ENCODE results near the gene RREB1. TPM values are rescaled to one million over a fixed set of nuclear protein-coding genes. Genes with fewer than 3 reads are reported as not detected.

Gene RREB1
- total and polyA plus RNA-seq, 7 donors: 6.0 to 31.9 (median 20.7) TPM

GRCh38 chr6:7222197-7222596 is 114.4 kb downstream of the RREB1 start:
- intact Hi-C loops (cut with DNase I): no loop called here
- no peak for TF ChIP-seq CTCF (IDR thresholded peaks at IDR 0.05)
- no peak for TF ChIP-seq POLR2AphosphoS5 (IDR thresholded peaks at IDR 0.05)
- no peak for TF ChIP-seq EP300 (IDR thresholded peaks at IDR 0.05)
- no peak for TF ChIP-seq POLR2A (IDR thresholded peaks at IDR 0.05)
- Histone ChIP-seq H3K4me3 (no peak overlapping the region), H3K9me3 (no peaks in the 10 kb centered on the region), H3K4me1 (peaks cover 0 to 19% (median 13%) of the 10 kb centered on the region in 4 donors), H3K27me3 (no peaks in the 10 kb centered on the region), H3K36me3 (peaks cover 9 to 45% (median 26%) of the 10 kb centered on the region in 4 donors), H3K27ac (no peak overlapping the region)
- 93 to 94% methylated on average over 5 of the region's 5 CpGs for WGBS, 2 donors
- DNase-seq: no peak

GRCh38 chr6:7224731-7225130 is 117.0 kb downstream of the RREB1 start:
- Histone ChIP-seq H3K27ac (no peak overlapping the region), H3K36me3 (peaks cover 22 to 71% (median 37%) of the 10 kb centered on the region in 4 donors), H3K27me3 (no peaks in the 10 kb centered on the region), H3K4me1 (peaks cover 0 to 12% (median 10%) of the 10 kb centered on the region in 4 donors), H3K9me3 (no peaks in the 10 kb centered on the region), H3K4me3 (no peak overlapping the region)
- no peak for TF ChIP-seq POLR2A (IDR thresholded peaks at IDR 0.05)
- no peak for TF ChIP-seq CTCF (IDR thresholded peaks at IDR 0.05)
- no peak for TF ChIP-seq POLR2AphosphoS5 (IDR thresholded peaks at IDR 0.05)
- no peak for TF ChIP-seq EP300 (IDR thresholded peaks at IDR 0.05)
- WGBS, 2 donors: 52 to 77% methylated on average over 9 of the region's 9 CpGs
- intact Hi-C loops (cut with DNase I): no loop called here
- no peak for DNase-seq

DNA sequence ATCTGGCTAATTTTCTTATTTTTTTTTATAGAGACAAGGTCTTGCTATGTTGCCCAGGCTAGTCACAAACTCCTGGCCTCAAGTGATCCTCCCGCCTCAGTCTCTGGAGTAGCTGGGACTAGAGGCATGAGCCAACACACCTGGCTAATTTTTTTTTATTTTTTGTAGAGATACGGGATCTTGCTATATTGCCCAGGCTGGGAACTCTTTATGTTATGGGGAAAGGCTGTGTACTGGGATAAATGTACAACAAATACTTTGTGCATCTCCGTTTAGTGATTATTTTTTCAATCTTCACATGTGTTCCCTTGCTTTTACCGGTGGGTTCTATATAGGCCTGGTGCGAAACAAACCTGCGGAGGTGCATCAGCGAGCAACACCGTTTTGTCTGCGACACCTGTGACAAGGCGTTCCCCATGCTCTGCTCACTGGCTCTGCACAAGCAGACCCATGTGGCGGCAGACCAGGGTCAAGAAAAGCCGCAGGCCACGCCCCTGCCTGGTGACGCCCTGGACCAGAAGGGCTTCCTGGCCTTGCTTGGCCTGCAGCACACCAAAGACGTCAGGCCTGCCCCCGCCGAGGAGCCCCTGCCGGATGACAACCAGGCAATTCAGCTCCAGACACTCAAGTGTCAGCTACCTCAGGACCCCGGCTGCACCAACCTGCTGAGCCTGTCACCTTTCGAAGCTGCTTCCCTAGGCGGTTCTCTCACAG is 121.1 kb downstream of the RREB1 start:
- Histone ChIP-seq H3K27ac (no peak overlapping the region), H3K36me3 (peaks cover 38 to 92% (median 65%) of the 10 kb centered on the region in 4 donors), H3K4me3 (no peak overlapping the region), H3K9me3 (no peaks in the 10 kb centered on the region), H3K27me3 (no peaks in the 10 kb centered on the region), H3K4me1 (no peaks in the 10 kb centered on the region)
- WGBS, 2 donors: 94 to 95% methylated on average over 21 of the region's 21 CpGs
- intact Hi-C loops (cut with DNase I): no loop called here
- no peak for DNase-seq
- TF ChIP-seq EP300 (IDR thresholded peaks at IDR 0.05): no peak
- TF ChIP-seq POLR2AphosphoS5 (IDR thresholded peaks at IDR 0.05): no peak
- TF ChIP-seq CTCF (IDR thresholded peaks at IDR 0.05): no peak
- no peak for TF ChIP-seq POLR2A (IDR thresholded peaks at IDR 0.05)

- Histone ChIP-seq H3K4me3 (no peak overlapping the region), H3K36me3 (peaks cover 38 to 92% (median 66%) of the 10 kb centered on the region in 4 donors), H3K27me3 (no peaks in the 10 kb centered on the region), H3K4me1 (no peaks in the 10 kb centered on the region), H3K9me3 (no peaks in the 10 kb centered on the region), H3K27ac (no peak overlapping the region)
- no peak for DNase-seq
- WGBS, 2 donors: 96% methylated on average over 62 of the region's 62 CpGs
- intact Hi-C loops (cut with DNase I): loop anchor here (10.0 kb wide), 1 partner anchor 315 kb away; no protein-coding TSS in a partner anchor
- TF ChIP-seq POLR2AphosphoS5 (IDR thresholded peaks at IDR 0.05) (no peak), CTCF (IDR thresholded peaks at IDR 0.05) (no peak), EP300 (IDR thresholded peaks at IDR 0.05) (no peak), POLR2A (IDR thresholded peaks at IDR 0.05) (no peak)
Measured at GRCh38 chr6:7229376-7230326, 121.9 kb downstream of the RREB1 start.

Measured in sigmoid colon (tissue), 7 donors.